SK-N-MC (cell line): Measurements from ENCODE around the gene RFXANK.

Experiments used
- EZH2 ChIP-seq: fragments of 200-600 bp; sonication (generic); IDR thresholded peaks from one replicate; pipeline ENCODE4 v1.6.1; 2017; ENCODE audit warnings: antibody characterized with exemption
- FOXP2 ChIP-seq: optimal IDR thresholded peaks from 2 replicates; pipeline ENCODE3; 2011; ENCODE audit warnings: mild to moderate bottlenecking, moderate library complexity; ENCODE audit not compliant: insufficient read depth; ENCODE audit errors: extremely low read length, control extremely low read depth
- POLR2AphosphoS5 ChIP-seq: IDR thresholded peaks from 2 replicates; pipeline ENCODE4 v1.6.1; 2012; ENCODE audit warnings: mild to moderate bottlenecking, low read depth, low read length, borderline replicate concordance

GRCh38 chr19:19152668-19153384, 39.2 kb upstream of the RFXANK start:
- no peak for TF ChIP-seq POLR2AphosphoS5
- no peak for TF ChIP-seq EZH2
- no peak for TF ChIP-seq FOXP2
